GM19455 (cell line): ENCODE data around the gene CCDC169.
"Not testable (repeated sequence)": the region's sequence is repeated elsewhere in the genome, so short reads cannot be mapped to it uniquely, and the experiment has no call there.

Experiments used
- ATAC-seq: cut with Tn5 transposase; IDR thresholded peaks from one replicate; pipeline ENCODE4 v1.9.1; 2021; ENCODE audit not compliant: unreplicated experiment

CCDC169 gene

DNA sequence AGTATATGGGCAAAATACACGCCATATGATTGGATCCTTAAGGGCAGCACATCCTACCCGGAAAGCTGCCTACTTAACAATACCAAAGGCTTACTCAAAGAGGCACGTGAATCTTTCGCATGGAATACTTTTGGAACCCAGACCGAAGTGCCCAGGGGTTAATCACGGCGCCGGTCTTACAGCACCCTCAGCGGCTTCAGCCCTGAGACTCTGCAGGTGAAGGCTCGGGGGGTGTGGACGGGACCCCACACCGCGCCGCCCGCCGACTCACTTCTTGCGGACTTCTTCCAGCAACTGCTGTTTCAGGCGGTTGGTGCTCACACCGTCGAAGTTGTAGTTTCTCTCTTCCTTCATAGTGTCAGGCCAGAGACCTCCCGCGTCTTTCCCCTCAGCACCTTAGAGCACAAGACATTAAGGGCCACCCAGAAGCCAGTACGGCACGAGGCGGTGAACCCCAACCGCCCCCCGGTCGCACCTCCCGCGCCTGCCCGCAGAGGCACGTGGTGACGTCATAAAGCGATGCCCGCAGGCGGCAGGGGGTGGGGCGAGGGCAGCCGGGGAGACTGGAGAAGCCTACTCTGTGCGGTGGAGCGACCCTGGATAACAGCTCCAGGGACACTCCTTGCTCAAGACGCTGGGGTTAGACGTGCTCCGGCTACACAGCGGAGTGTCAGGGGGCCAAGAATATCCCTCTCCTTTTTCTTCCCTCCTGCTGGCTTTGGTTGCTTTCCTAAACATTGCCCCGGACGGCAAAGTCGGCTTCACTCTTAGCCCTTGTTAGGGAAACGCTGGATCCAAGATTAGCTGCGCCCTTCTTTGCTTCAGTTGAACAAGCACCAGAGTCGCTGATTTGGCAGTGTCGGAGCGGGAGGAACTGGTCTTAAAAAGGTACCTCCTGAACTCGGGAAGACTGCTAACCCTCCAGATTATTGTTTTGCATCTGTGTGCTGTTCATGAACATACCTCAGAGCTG lies at the start of gene CCDC169:
Gene CCDC169 (minus strand): TSS at position 449 of the 973 bp plus-strand sequence. CDS start 95 bp downstream, at position 354.
- ATAC-seq = no peak

DNA sequence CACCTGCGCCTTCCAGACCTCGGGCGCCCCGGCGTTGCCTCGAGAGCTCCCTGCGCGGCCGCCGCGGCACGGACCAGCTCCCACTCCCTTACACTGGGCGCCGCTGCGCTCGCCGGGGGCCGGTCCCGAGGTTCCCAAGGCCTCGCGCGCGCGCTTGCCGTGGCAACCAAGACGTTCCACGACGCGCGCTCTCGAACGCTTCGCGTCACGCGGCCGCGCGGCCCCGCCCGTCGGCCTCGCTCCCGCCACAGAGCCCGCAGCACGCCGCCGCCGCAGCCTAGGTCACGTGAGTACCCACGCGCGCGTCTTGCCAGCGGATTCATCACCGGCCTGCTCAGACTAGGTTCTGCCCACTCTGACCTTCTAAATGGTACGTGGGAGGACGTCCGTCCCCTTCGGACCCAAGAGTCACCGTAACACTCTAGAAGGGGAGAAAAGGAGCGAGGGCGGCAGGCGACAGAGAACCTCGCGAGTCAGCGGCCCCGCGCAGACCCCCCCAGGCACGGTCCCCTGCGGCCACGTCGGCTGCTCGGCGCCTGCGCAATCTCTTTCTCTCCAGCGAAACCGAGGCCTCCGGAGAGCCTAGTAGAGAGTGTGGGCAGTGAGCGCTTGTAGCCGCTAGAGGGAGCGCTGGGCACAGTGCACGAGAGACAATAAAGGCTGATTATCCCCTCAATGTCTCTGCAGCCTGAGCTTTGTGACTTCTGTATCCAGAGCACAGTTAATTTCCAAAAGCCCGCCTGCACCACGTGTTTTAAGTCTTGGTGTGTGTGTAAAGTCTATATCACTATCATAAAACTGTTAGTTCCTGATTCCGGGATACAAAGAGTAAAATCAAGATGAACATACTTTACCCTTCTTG lies 48.8 kb upstream of the CCDC169 start, which contains the start of gene SPART:
Gene SPART (minus strand): TSS at position 173 of the 862 bp plus-strand sequence. CDS start 10,564 bp downstream, outside the sequence.
- peak; percentile 98 for ATAC-seq

DNA sequence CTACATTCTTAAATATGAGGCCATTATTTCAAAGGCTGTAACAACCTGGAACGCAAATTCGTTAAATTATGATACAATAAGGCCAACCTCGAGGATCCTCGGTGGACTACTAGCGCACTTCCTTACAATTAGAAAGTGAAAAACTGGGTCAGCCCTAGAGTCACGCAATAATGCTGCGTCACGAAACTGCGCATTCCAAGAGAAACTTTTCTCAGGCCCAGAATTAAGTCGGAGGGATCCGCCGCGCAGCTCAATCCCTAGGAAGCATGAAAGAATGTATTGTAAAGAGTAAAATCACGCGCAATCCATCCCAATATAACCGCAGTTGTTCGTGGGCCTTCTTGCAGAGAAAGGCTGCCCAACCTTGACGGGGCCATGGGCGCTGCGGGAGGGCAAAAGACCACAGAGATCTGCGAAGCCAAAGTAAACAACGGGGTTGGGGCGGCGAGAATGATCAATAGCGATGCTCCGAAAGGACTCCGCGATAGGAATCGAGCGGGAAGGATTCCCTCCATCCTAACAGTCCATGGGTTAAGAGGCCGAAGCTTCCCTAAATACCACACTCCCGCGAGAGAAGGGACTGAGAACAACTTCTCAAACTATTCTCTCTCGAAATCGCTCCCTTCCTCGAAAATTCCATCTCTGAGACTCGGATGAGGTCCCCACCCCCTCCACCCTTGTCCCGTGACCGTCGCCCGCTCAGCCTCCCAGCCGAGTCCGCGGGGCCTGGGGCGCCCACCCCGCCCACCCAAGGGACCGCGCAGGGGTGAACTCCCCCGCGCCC lies 48.0 kb upstream of the CCDC169 start:
- no peak for ATAC-seq

DNA sequence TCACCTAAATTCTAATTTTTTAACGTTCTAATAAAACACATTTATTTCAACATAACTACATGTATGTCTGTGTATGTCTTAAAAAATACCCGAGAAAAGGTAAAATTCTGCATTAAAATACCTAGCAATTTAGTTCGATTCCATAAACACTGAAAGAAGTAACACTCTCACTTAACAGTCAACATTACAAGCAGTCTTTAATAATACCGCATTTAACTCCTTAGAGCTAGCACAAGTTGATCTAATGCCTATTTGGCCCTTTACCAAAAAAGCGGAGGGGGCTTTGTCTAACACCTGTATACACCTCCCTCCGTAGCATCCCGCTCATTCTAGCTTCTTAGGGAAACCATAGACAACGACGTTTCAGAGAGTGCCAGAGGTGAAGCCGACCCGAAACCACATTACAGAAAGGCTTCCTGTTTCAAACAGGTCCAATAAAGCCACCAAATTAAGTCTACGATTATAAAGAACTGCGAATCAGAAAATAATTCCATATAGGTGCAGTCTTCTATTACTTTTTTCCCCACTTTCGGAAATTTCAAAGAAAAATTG lies 47.3 kb upstream of the CCDC169 start:
- no peak for ATAC-seq

DNA sequence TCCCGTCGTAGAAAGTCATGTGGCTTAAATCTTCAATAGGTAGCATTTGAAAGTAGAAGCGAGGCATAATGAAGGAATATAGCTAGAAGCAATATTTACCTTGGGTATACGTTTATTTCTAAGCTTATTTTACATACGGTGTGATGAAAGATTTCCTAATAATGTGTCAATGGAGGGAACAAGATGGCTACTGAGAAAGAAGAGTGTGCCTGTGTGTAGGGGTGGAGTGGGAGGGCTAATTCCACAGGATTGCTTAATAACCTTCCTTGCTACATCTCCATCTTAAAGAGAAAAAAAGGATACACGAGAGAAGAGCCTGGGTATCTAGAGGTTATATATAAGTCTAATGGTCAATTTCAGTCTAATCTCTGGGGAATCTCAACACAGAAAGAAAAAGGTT lies 46.6 kb upstream of the CCDC169 start:
- no peak for ATAC-seq

DNA sequence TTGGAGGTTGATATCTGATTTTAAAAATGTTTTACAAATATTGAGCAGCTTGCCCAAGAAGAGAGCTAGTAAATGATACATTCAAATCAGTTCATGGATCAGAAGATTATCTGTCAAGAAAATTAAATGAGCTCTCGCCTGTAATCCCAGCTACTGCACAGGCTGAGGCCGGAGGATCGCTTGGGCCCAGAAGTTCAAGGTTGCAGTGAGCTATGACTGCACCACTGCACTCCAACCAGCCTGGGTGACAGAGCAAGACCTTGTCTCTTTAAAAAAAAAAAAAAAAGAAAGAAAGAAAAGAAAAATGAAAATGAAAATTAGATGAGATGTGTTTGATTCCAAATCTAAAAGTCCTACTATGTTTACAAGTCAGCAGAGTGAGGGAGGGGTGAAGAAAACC lies 46.2 kb upstream of the CCDC169 start:
- no peak for ATAC-seq

DNA sequence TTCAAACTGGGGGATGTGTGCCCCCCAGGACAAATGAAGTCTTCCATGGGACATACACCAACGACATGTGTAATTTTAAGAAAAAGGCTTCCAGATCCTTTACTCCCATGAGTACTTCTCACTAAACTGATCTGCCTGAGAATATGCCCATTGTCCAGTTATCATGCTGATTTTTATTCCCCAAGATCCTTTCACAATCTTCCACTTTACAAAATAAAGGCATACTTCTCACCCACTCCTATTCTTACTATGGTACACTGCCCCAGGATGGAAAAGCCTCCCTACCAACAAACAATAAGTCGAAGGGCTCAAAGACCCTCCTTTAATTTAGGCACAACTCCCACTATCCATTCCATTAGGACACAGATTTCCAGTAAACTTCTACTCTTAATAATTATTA lies 45.1 kb upstream of the CCDC169 start:
- ATAC-seq = no peak

DNA sequence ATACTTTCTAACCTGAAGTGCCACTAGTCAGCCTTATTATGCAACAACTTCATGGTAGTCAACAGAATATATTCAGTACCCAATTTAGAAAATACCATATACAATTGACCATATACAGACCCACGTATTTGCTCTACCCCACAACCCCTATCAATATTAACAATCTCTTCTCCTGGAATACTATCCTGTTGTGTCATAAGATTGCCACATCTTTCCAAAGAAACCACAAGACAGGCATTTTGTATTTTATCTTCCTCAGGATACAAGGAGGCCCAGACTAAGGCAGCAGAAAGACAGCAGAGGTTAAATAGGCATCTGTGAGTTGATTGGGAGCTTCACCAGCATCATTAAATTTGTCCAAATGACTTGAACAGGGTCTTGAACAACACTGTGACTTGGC lies 44.1 kb upstream of the CCDC169 start:
- no peak for ATAC-seq

DNA sequence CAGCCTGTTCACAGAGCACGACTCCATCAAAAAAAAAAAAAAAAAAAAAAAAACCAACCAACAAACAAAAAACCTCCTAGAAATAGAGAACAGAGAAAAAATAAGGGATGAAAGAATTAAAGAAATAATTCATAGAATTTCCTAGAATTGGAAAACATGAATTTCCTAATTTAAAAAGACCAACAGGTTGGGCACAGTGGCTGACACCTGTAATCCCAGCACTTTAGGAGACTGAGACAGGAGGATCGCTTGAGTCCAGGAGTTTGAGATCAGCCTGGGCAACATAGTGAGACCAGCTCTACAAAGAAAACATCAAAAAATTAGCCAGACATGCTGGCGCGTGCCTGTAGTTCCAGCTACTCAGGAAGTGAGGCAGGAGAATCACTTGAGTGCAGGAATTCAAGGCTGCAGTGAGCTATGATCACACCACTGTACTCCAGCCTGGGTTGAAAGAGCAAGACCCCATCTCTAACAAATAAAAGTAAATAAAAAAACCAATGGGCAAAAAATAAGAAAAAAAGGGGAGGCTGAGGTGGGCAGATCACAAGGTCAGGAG lies 42.1 kb upstream of the CCDC169 start:
- no peak for ATAC-seq

DNA sequence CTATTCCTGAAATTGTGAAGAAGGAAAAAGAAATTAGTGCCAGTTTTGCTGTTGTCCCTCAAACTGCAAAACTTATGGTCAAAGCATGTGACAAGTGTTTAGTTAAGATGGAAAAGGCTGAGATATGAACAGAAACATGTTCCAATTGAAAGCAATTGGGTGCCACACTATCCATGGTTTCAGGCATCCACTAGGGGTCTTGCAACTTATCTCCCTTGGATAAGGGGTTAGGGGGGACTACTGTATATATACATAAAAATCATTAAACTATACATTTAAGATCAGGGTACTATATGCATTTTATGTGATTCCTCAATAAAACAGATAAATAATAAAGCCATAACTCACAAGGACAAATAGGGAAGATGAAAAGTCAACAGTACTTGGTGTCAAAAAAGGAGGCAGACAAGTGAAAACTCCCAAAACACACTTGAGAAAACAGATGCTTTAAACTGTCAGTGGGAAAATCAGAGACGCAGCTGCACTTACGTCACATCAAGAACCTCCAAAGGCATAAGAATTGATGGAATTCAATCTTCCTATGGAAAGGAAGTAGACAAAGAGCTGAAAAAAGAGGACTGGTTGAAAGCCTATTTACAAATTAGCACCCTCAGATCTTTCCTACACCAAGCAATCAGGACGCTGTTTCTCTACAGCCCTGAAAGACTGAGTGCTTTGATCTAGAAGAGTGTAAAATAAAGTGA lies 40.5 kb upstream of the CCDC169 start:
- ATAC-seq = no peak

DNA sequence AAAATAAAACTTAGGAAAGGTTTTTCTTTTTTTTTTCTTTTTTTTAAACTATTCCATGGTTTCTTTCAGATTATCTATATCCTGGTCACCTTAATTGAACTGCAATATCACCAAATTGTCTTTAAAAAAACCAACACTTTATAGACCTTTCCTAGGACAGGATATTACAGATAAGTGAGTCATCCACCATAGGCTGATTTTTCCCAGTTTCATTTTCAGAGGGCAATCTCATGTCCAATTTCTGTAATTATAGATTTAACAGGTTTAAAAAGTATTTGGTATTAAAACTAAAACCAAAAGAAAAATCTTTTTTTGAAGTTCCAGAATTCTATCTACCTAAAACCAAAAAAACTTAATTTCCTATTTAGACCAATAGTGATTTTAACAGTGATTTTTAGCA lies 35.4 kb upstream of the CCDC169 start:
- no peak for ATAC-seq

DNA sequence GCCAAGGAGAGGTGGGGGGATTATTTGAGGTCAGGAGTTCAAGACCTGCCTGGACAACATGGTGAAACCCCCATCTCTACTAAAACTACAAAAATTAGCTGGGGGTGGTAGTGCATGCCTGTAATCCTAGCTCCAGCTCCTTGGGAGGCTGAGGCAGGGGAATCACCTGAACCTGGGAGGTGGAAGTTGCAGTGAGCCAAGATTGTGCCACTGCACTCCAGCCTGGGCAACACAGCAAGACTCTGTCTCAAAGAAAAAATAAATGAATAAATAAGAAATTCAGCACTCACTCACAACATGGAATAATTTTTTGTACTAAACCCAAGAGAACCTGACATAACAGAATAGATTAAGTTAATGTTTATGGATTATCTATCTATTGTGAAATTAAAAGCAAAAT lies 34.6 kb upstream of the CCDC169 start:
- ATAC-seq = not testable (repeated sequence)

DNA sequence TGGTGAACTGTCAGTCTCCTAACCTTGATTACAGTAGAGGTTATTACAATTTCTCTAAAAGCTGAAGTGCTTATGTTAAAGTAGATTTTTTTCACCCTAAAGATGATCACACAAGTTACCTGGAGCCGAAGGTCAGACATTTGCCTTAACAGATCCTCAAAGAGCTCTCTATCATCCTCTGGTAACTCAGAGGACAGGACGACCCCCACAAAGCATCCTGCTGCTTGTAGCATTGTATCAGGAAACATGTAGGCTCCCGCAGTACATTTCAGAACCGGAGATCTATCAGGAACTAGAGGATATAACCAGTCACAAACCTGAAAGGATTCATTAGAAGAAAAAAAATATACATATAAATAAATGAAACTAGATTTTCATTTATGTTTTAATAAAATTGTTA lies 33.7 kb upstream of the CCDC169 start:
- ATAC-seq = no peak

DNA sequence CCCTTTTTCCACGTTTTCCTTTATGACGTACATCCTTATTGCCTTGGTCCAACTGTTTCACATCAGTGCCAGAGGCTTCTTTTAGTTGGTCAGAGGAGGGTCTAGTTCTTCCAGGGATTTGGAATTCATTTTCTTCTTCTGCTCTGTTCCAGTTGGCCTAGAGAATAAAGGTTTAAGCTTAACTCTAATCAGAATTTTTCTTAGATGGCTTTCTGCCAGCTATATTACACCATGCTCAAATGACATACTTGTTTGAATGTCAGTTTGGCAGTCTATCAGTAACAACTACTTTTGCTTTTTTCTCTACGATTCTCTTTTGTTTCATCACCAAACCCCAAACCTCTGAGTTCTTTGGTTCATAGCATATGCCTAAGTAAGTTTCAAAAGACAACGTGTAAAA lies 31.7 kb upstream of the CCDC169 start:
- ATAC-seq = no peak

DNA sequence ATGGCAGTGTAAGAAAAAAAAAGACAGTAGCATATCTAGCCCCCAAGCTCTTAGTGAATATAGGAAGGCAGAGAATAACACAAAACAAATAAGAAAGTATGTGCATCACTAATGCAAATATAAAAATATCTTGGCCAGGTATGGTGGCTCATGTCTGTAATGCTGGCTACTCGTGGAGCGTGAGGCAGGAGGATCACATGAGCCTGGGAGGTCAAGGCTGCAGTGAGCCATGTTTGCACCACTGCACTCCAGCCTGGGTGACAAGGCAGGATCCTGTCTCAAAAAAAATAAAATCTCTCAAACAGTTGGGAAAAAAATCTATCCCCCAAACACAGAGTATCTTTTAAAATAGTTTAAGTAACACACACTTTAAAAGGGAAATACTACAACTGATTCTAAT lies 31.2 kb upstream of the CCDC169 start:
- no peak for ATAC-seq

DNA sequence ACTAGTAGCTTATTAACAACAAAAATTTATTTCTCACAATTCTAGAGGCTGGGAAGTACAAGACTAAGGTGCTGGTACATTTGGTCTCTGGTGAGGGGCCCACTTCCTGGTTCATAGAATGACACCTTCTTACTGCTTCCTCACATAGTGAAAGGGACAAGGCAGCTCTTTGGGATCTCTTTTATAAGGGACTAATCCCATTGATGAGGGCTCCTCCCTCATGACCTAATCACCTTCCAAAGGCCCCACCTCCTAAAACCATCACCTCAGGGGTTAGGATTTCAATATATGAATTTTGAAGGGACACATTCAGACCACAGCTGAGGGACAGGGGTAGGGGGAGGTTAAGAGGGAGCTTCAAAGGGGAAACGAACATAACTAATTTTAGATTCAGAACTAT lies 28.3 kb upstream of the CCDC169 start:
- ATAC-seq = no peak

DNA sequence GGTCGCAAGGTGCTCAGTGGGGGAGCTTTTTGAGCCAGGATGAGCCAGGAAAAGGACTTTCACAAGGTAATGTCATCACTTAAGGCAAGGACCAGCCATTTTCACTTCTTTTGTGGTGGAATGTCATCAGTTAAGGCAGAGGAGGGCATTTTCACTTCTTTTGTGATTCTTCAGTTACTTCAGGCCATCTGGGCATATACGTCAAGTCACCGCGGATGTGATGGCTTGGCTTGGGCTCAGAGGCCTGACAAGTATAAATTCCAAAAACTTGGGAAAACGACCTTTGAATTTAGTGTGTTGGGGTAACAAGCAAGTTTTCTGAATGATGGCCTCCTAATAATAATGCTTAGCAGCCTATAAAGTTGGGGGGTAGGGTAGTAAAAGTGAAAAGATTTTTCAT lies 27.3 kb upstream of the CCDC169 start:
- ATAC-seq = not testable (repeated sequence)

DNA sequence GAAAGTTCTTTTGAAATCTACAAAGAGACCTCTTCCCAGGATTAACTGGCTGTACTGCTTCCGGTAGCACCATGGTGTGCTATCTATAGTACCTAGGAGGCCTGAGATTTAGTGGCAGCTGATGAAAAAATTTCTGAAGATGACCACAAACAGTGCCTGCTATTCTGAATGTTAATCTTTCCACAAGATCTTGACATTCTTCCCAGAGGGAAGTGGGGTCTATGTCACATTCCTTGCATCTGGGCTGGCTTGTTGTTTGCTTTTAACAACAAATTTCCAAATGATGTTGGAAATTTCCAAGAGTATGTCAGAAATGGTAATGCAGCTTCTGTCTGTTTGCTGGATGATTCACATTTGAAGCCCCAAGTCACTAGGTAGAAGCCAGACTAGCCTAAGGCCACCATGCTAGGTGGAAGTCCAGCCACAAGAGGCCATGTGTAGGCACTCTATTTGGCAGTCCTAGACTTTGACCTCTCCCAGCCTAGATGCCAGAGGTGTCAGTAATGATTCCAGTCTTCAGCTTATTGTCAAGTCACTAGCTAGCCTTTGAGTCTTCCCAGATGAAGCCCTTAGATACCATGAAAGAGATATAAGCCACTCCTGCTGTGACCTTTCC lies 26.4 kb upstream of the CCDC169 start:
- ATAC-seq = no peak

DNA sequence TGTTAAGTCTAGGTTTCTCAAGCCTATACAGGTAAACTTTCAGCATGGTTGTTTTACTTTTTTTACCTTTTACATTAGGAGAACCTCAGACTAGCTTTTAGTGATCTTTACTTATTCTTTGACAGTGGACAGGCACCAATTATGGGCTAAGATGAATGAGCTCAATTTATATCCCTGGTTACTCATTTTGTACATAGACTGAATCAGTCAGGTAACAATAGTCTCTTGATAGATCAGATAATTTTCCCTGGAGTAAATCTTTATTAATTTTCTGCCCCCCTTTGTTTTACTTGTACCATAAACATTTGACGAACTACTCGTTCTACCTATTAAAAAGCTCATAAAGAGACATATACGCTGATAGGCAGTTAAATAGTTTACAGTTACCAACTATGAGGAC lies 25.8 kb upstream of the CCDC169 start:
- no peak for ATAC-seq
